HG02623 (cell line): ENCODE results near the gene SMG6.
"Not testable (repeated sequence)": the region's sequence is repeated elsewhere in the genome, so short reads cannot be mapped to it uniquely, and the experiment has no call there.

Experiments used
- ATAC-seq: cut with Tn5 transposase; IDR thresholded peaks from one replicate; pipeline ENCODE4 v1.9.1; 2021; ENCODE audit warnings: moderate library complexity; ENCODE audit not compliant: unreplicated experiment

The SMG6 gene

GRCh38 chr17:2264067-2264860 is 39.3 kb downstream of the SMG6 start:
- ATAC-seq = no peak

GRCh38 chr17:2263183-2264066 is 40.2 kb downstream of the SMG6 start:
- ATAC-seq = no peak

GRCh38 chr17:2262135-2262587 is 41.4 kb downstream of the SMG6 start:
- no peak for ATAC-seq

GRCh38 chr17:2259769-2260536 is 43.6 kb downstream of the SMG6 start:
- no peak for ATAC-seq

- not testable (repeated sequence) for ATAC-seq
Observed at GRCh38 chr17:2258830-2259229, 44.8 kb downstream of the SMG6 start.

- no peak for ATAC-seq
Observed at GRCh38 chr17:2253768-2254406, 49.7 kb downstream of the SMG6 start.

- ATAC-seq = no peak
Observed at GRCh38 chr17:2253362-2253761, 50.2 kb downstream of the SMG6 start.

GRCh38 chr17:2251098-2251497 is 52.5 kb downstream of the SMG6 start:
- ATAC-seq = no peak

GRCh38 chr17:2250140-2251095 is 53.2 kb downstream of the SMG6 start:
- no peak for ATAC-seq

GRCh38 chr17:2247005-2247404 is 56.6 kb downstream of the SMG6 start:
- ATAC-seq = no peak

- no peak for ATAC-seq
Observed at GRCh38 chr17:2244545-2245525, 58.8 kb downstream of the SMG6 start.

GRCh38 chr17:2243953-2244352 is 59.6 kb downstream of the SMG6 start:
- no peak for ATAC-seq

- ATAC-seq = no peak
Observed at GRCh38 chr17:2241823-2242222, 61.8 kb downstream of the SMG6 start.

- ATAC-seq = no peak
Observed at GRCh38 chr17:2240541-2240940, 63.0 kb downstream of the SMG6 start.

GRCh38 chr17:2239882-2240430 is 63.6 kb downstream of the SMG6 start:
- peak; percentile 48 for ATAC-seq

GRCh38 chr17:2239170-2239551 is 64.4 kb downstream of the SMG6 start:
- ATAC-seq = no peak

- no peak for ATAC-seq
Observed at GRCh38 chr17:2238432-2239169, 65.0 kb downstream of the SMG6 start.
